ENCODE data around the gene DMAC2L.
"Not testable (repeated sequence)": the region's sequence is repeated elsewhere in the genome, so short reads cannot be mapped to it uniquely, and the experiment has no call there.

GRCh38 chr14:50361473-50362403, 49.6 kb downstream of the DMAC2L start:
- TF ChIP-seq CTCF, POLR2A (IDR thresholded peaks at IDR 0.05): not testable (repeated sequence)
